Jurkat, Clone E6-1 (cell line): ENCODE results near the gene BPIFB3.
"Not testable (repeated sequence)": the region's sequence is repeated elsewhere in the genome, so short reads cannot be mapped to it uniquely, and the experiment has no call there.

Experiments used
- DNase-seq: peaks from one replicate; pipeline ENCODE4 v3.0.0-alpha.2; 2011; ENCODE audit warnings: low read depth, low spot score
- H3K4me3 ChIP-seq: 2 replicates; pipeline ENCODE4 v1.5.1; 2011; ENCODE audit warnings: mild to moderate bottlenecking, low read length, control low read depth, moderate library complexity

Gene BPIFB3

GRCh38 chr20:33076662-33077372 lies 23.1 kb downstream of the BPIFB3 start:
- DNase-seq, result peak; percentile 10

GRCh38 chr20:33079259-33079658 lies 25.6 kb downstream of the BPIFB3 start, which contains the start of gene BPIFB4:
BPIFB4 (plus strand) TSS chr20:33079643; CDS start chr20:33081527, 1,884 bp downstream.
- H3K4me3 ChIP-seq, result no peak within 1 kb of the TSS
- peak; percentile 26 for DNase-seq

More at GRCh38 chr20:33076662-33077372, 23.1 kb downstream of the BPIFB3 start:
- no peak overlapping the region for H3K4me3 ChIP-seq

- no peak for DNase-seq
- no peak overlapping the region for H3K4me3 ChIP-seq
These were observed 27.9 kb downstream of the BPIFB3 start for GRCh38 chr20:33081411-33082154.

- no peak overlapping the region for H3K4me3 ChIP-seq
- DNase-seq, result no peak
These were observed 28.8 kb downstream of the BPIFB3 start for GRCh38 chr20:33082546-33082945.

- no peak overlapping the region for H3K4me3 ChIP-seq
- DNase-seq, result no peak
These were observed 30.0 kb downstream of the BPIFB3 start for GRCh38 chr20:33083544-33084340.

- H3K4me3 ChIP-seq, result no peak overlapping the region
- DNase-seq, result no peak
These were observed 31.0 kb downstream of the BPIFB3 start for GRCh38 chr20:33084722-33085121.

GRCh38 chr20:33086052-33086722 lies 32.5 kb downstream of the BPIFB3 start:
- DNase-seq, result no peak
- H3K4me3 ChIP-seq, result no peak overlapping the region

- no peak for DNase-seq
- no peak overlapping the region for H3K4me3 ChIP-seq
These were observed 37.4 kb downstream of the BPIFB3 start for GRCh38 chr20:33091147-33091546.

GRCh38 chr20:33091693-33092092 lies 38.0 kb downstream of the BPIFB3 start:
- no peak for DNase-seq
- H3K4me3 ChIP-seq, result no peak overlapping the region

GRCh38 chr20:33092361-33092760 lies 38.7 kb downstream of the BPIFB3 start:
- no peak overlapping the region for H3K4me3 ChIP-seq
- DNase-seq, result no peak

GRCh38 chr20:33093074-33093473 lies 39.4 kb downstream of the BPIFB3 start:
- no peak overlapping the region for H3K4me3 ChIP-seq
- no peak for DNase-seq

- no peak overlapping the region for H3K4me3 ChIP-seq
- DNase-seq, result no peak
These were observed 39.9 kb downstream of the BPIFB3 start for GRCh38 chr20:33093582-33093981.

GRCh38 chr20:33095249-33095648 lies 41.5 kb downstream of the BPIFB3 start:
- H3K4me3 ChIP-seq, result no peak overlapping the region
- no peak for DNase-seq

GRCh38 chr20:33095902-33096584 lies 42.3 kb downstream of the BPIFB3 start:
- H3K4me3 ChIP-seq, result not testable (repeated sequence)
- peak; percentile 62 for DNase-seq

GRCh38 chr20:33097001-33097400 lies 43.3 kb downstream of the BPIFB3 start:
- H3K4me3 ChIP-seq, result no peak overlapping the region
- no peak for DNase-seq

GRCh38 chr20:33099843-33100538 lies 46.3 kb downstream of the BPIFB3 start:
- DNase-seq, result peak; percentile 43

GRCh38 chr20:33103556-33103955 lies 49.9 kb downstream of the BPIFB3 start:
- no peak for DNase-seq
- no peak overlapping the region for H3K4me3 ChIP-seq

More at GRCh38 chr20:33099843-33100538, 46.3 kb downstream of the BPIFB3 start:
- no peak overlapping the region for H3K4me3 ChIP-seq

- no peak for DNase-seq
- no peak overlapping the region for H3K4me3 ChIP-seq
These were observed 50.6 kb downstream of the BPIFB3 start for GRCh38 chr20:33104336-33104735.
